Fibroblast of lung (primary cell): ENCODE measurements around the gene LMNA. TPM values are rescaled to one million over a fixed set of nuclear protein-coding genes. Genes with fewer than 3 reads are reported as not detected.
"Not testable (repeated sequence)": the region's sequence is repeated elsewhere in the genome, so short reads cannot be mapped to it uniquely, and the experiment has no call there.

Experiments
- DNase-seq, 2 donors: peaks; one replicate each; pipeline versions ENCODE4 v3.0.0 to v3.0.0-alpha.2; 2010; ENCODE audit warnings: low read depth in 2 of 2
- H2AFZ ChIP-seq: 2 replicates; pipeline ENCODE4 v1.5.1; 2012; ENCODE audit warnings: low read length, control low read depth, inconsistent platforms
- H3K27ac ChIP-seq: 2 replicates; pipeline ENCODE4 v1.5.1; 2011; ENCODE audit warnings: low read length, control low read depth; ENCODE audit not compliant: insufficient read depth
- H3K27me3 ChIP-seq: 2 replicates; pipeline ENCODE4 v1.5.1; 2011; ENCODE audit warnings: mild to moderate bottlenecking, low read length; ENCODE audit not compliant: control insufficient read depth, insufficient read depth
- H3K36me3 ChIP-seq: 2 replicates; pipeline ENCODE4 v1.5.1; 2011; ENCODE audit warnings: low read length; ENCODE audit not compliant: control insufficient read depth, insufficient read depth
- H3K4me1 ChIP-seq: 2 replicates; pipeline ENCODE4 v1.5.1; 2011; ENCODE audit warnings: low read length; ENCODE audit not compliant: control insufficient read depth, insufficient read depth; ENCODE audit errors: extremely low read depth
- H3K4me2 ChIP-seq: 2 replicates; pipeline ENCODE4 v1.5.1; 2011; ENCODE audit warnings: low read length, control low read depth; ENCODE audit not compliant: insufficient read depth; ENCODE audit errors: extremely low read depth
- H3K4me3 ChIP-seq, 4 experiments: fragments of 200-600 bp in 1 of 4; sonication (generic) in 1 of 4; replicated peaks in 1 of 4; 2 replicates each; pipeline ENCODE4 v1.5.1; 2011 to 2016; ENCODE audit warnings: low read length in 4 of 4, low read depth in 3 of 4, mild to moderate bottlenecking in 3 of 4, control low read depth in 2 of 4, inconsistent platforms in 1 of 4, mixed read lengths in 1 of 4; ENCODE audit not compliant: insufficient read depth in 1 of 4; ENCODE audit errors: control extremely low read depth in 1 of 4
- H3K79me2 ChIP-seq: 2 replicates; pipeline ENCODE4 v1.5.1; 2012; ENCODE audit warnings: mild to moderate bottlenecking, low read length, inconsistent platforms; ENCODE audit not compliant: control insufficient read depth, insufficient read depth
- H3K9ac ChIP-seq: 2 replicates; pipeline ENCODE4 v1.5.1; 2011; ENCODE audit warnings: mild to moderate bottlenecking, low read length, control low read depth; ENCODE audit not compliant: insufficient read depth
- H3K9me3 ChIP-seq: 2 replicates; pipeline ENCODE4 v1.5.1; 2012; ENCODE audit warnings: low read depth, low read length; ENCODE audit not compliant: control insufficient read depth, insufficient read depth
- H4K20me1 ChIP-seq: 2 replicates; pipeline ENCODE4 v1.5.1; 2011; ENCODE audit warnings: low read length; ENCODE audit not compliant: control insufficient read depth, insufficient read depth; ENCODE audit errors: extremely low read depth
- EZH2 ChIP-seq: IDR thresholded peaks from 2 replicates; pipeline ENCODE4 v1.5.1; 2012; ENCODE audit warnings: low read length, control low read depth, mild to moderate bottlenecking; ENCODE audit errors: missing control alignments
- polyA plus RNA-seq, 2 donors: library from polyadenylated mRNA; depleted of rRNA in 1 of 2; stranded (reverse) in 1 of 2; unstranded in 1 of 2; fragments of >200 nt; gene quantifications; 2 replicates each; pipeline ENCODE4 v1.2.1, GENCODE V29; 2011 to 2012; ENCODE audit warnings: missing spikeins in 1 of 2
- total RNA-seq: library from RNA; depleted of rRNA; stranded (reverse); fragments of >200 nt; gene quantifications from 2 replicates; pipeline ENCODE4 v1.2.1, GENCODE V29; 2014
- TF ChIP-seq, protein P1 (sequence below), 2 donors: IDR thresholded peaks in 1 of 2; conservative IDR thresholded peaks in 1 of 2; 1 replicate in 1 of 2; 2 replicates in 1 of 2; pipeline ENCODE4 v1.5.1; 2011 to 2012; ENCODE audit warnings: low read length in 2 of 2, control low read depth in 1 of 2, inconsistent platforms in 1 of 2, low read depth in 1 of 2, mild to moderate bottlenecking in 1 of 2

LMNA gene
- total and polyA plus RNA-seq, 2 donors (not counting 1 experiment from before 2014, with no cell fraction given): 613 to 1,150 TPM

DNA sequence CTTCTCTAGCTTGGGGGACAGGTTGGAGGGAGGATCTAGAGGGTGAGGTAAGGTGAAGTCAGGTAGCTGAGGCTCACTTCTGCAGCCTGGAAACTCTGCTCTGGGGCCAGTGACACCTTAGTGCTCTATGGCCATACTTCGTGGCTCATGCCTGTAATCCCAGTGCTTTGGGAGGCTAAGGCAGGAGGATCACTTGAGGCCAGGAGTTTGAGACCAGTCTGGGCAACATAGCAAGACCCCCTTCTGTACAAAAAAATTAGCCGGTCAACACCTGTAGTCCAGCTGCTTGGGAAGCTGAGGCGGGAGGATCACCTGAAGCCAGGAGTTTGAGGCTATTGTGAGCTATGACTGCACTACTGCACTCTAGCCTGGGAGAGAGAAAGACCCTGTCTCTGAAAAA is 5.8 kb downstream of the LMNA start:
- Histone ChIP-seq H3K4me1 (peaks cover 31% of the 10 kb centered on the region), H4K20me1 (peaks cover 3% of the 10 kb centered on the region)
- TF ChIP-seq, protein P1, sequence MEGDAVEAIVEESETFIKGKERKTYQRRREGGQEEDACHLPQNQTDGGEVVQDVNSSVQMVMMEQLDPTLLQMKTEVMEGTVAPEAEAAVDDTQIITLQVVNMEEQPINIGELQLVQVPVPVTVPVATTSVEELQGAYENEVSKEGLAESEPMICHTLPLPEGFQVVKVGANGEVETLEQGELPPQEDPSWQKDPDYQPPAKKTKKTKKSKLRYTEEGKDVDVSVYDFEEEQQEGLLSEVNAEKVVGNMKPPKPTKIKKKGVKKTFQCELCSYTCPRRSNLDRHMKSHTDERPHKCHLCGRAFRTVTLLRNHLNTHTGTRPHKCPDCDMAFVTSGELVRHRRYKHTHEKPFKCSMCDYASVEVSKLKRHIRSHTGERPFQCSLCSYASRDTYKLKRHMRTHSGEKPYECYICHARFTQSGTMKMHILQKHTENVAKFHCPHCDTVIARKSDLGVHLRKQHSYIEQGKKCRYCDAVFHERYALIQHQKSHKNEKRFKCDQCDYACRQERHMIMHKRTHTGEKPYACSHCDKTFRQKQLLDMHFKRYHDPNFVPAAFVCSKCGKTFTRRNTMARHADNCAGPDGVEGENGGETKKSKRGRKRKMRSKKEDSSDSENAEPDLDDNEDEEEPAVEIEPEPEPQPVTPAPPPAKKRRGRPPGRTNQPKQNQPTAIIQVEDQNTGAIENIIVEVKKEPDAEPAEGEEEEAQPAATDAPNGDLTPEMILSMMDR (conservative IDR thresholded peaks at IDR 0.05 in 1 of 2, IDR thresholded peaks at IDR 0.05 in 1 of 2; ENCODE audit: low read depth in 1 of 2, low read length in 2 of 2): no peak
- no peak for TF ChIP-seq EZH2

DNA sequence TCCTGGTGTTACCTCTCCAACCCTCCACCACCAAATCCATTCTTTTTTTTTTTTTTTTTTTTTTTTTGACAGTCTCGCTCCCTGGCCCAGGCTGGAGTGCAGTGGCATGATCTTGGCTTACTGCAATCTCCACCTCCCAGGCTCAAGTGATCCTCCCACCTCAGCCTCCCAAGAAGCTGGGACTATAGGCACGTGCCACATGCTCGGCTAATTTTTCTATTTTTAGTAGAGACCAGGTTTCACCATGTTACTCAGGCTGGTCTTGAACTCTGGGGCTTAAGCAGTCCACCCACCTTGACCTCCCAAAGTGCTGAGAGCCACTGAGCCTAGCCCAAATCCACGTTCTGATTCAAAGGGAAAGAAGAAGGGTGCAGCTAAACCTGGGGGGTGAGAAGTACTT is 6.5 kb downstream of the LMNA start:
- not testable (repeated sequence) for DNase-seq, H3K27me3 ChIP-seq, H3K9me3 ChIP-seq, H4K20me1 ChIP-seq, H3K36me3 ChIP-seq, H2AFZ ChIP-seq
- H3K9ac ChIP-seq: peak overlapping the region; percentile 44
- H3K4me1 ChIP-seq: peaks cover 31% of the 10 kb centered on the region
- H3K4me2 ChIP-seq: peak overlapping the region; percentile 85
- peak overlapping the region; percentile 99 for H3K27ac ChIP-seq
- H3K79me2 ChIP-seq: peaks cover 96% of the 10 kb centered on the region
- peak overlapping the region; percentile 15 to 100 (median 29) for H3K4me3 ChIP-seq

More for the DNA sequence above, 5.8 kb downstream of the LMNA start:
- H2AFZ ChIP-seq: no peak overlapping the region
- H3K4me3 ChIP-seq: peak overlapping the region; percentile 18 to 100 (median 44)
- H3K4me2 ChIP-seq: peak overlapping the region; percentile 85
- no peak for DNase-seq
- H3K9ac ChIP-seq: peak overlapping the region; percentile 52
- peaks cover 8% of the 10 kb centered on the region for H3K36me3 ChIP-seq
- no peaks in the 10 kb centered on the region for H3K27me3 ChIP-seq
- H3K9me3 ChIP-seq: no peaks in the 10 kb centered on the region
- H3K27ac ChIP-seq: peak overlapping the region; percentile 99
- peaks cover 98% of the 10 kb centered on the region for H3K79me2 ChIP-seq

DNA sequence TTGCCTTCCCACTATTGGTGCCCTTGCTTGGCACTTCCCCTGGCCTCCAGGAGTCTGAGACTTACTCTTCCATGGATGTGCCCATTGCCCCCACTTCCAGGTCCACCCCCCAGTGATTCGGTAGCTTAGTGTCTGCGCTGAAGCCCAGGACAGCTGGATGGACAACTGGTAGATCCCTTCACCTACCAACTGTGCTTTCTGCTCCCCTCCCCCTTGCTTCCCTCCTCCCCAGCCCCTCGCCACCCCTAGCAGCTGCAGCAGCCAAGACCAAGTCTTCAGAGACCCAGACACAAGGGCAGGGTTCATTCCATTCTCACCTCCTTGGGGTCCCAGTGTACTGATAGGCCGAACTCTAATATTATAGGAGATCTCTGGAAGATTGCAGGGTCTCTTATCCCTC is 6.9 kb downstream of the LMNA start:
- H3K4me3 ChIP-seq: peak overlapping the region; percentile 15 to 100 (median 24)
- H2AFZ ChIP-seq: no peak overlapping the region
- TF ChIP-seq, protein P1 (conservative IDR thresholded peaks at IDR 0.05 in 1 of 2, IDR thresholded peaks at IDR 0.05 in 1 of 2; ENCODE audit: low read depth in 1 of 2, low read length in 2 of 2): no peak
- peaks cover under 1% of the 10 kb centered on the region for H4K20me1 ChIP-seq
- H3K4me2 ChIP-seq: peak overlapping the region; percentile 85
- no peak for DNase-seq
- no peaks in the 10 kb centered on the region for H3K9me3 ChIP-seq
- peak overlapping the region; percentile 44 for H3K9ac ChIP-seq
- H3K27ac ChIP-seq: peak overlapping the region; percentile 99
- H3K36me3 ChIP-seq: peaks cover 8% of the 10 kb centered on the region
- peaks cover 31% of the 10 kb centered on the region for H3K4me1 ChIP-seq
- peaks cover 94% of the 10 kb centered on the region for H3K79me2 ChIP-seq
- H3K27me3 ChIP-seq: no peaks in the 10 kb centered on the region
